Measurements from ENCODE around the gene MCF2L.

DNA sequence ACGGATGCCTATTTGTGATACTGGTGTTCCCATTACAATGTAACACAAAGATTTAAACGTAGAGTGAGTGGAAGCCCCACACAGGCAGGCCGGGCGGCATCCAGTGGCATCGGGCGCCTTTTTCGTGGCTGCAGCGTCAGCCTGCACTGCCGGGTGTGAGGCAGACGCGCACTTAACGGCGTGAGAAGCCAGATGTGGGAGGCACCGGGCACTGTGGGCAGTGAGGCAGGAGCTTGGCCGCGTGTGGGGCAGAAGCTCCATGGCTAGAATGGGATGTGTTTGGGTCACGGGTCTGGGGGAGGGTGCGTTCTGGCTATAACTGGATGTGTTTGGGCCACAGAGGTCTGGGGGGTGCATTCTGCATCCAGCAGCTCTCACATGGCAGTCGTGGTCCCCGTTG is 73.4 kb downstream of the MCF2L start:
- TF ChIP-seq POLR2AphosphoS5 (IDR thresholded peaks at IDR 0.05; ENCODE audit: low read depth, low read length) (no peak), TAF1 (IDR thresholded peaks at IDR 0.05; ENCODE audit: borderline replicate concordance, low read depth, low read length) (no peak), POLR2A (IDR thresholded peaks at IDR 0.05; ENCODE audit: low read depth, low read length) (no peak)
